HT-29 (cell line): Measurements from ENCODE around the gene GIT1. TPM values are rescaled to one million over a fixed set of nuclear protein-coding genes. Genes with fewer than 3 reads are reported as not detected.

ENCODE experiments used
- DNase-seq: peaks from one replicate; pipeline ENCODE4 v3.0.0-alpha.2; 2015; ENCODE audit warnings: low spot score
- total RNA-seq: library from RNA; depleted of rRNA; stranded (reverse); fragments of >200 nt; shearing (Covaris generic); gene quantifications from 2 replicates; pipeline ENCODE4 v1.2.3, GENCODE V29; 2014

GIT1 gene
- total RNA-seq, 1 experiment from 2014 or later, result 56.3 TPM

- no peak for DNase-seq
Measured at GRCh38 chr17:29594519-29595090, 5.2 kb upstream of the GIT1 start.

GRCh38 chr17:29593591-29594518 lies 4.4 kb upstream of the GIT1 start:
- DNase-seq, result peak; percentile 45

- DNase-seq, result peak; percentile 13
Measured at GRCh38 chr17:29592850-29593551, 3.6 kb upstream of the GIT1 start, which contains the start of gene ANKRD13B. TSS of gene ANKRD13B (plus strand) at chr17:29593132. CDS start at chr17:29593622, 490 bp downstream.

GRCh38 chr17:29591737-29592608 lies 2.5 kb upstream of the GIT1 start:
- DNase-seq, result peak; percentile 90

GRCh38 chr17:29591146-29591736 lies 1.8 kb upstream of the GIT1 start:
- no peak for DNase-seq

GRCh38 chr17:29590411-29591145 lies 1.1 kb upstream of the GIT1 start:
- peak; percentile 10 for DNase-seq

GRCh38 chr17:29588562-29589411 lies 661 bp downstream of the GIT1 start:
- DNase-seq, result peak; percentile 46

- DNase-seq, result no peak
Measured at GRCh38 chr17:29588017-29588561, 1.4 kb downstream of the GIT1 start.

- no peak for DNase-seq
Measured at GRCh38 chr17:29587591-29587990, 1.9 kb downstream of the GIT1 start.

GRCh38 chr17:29586676-29587469 lies 2.6 kb downstream of the GIT1 start:
- no peak for DNase-seq

GRCh38 chr17:29585080-29585751 lies 4.2 kb downstream of the GIT1 start:
- no peak for DNase-seq

- no peak for DNase-seq
Measured at GRCh38 chr17:29584452-29585079, 4.9 kb downstream of the GIT1 start.

- DNase-seq, result no peak
Measured at GRCh38 chr17:29583324-29584248, 5.9 kb downstream of the GIT1 start.

- no peak for DNase-seq
Measured at GRCh38 chr17:29582772-29583171, 6.7 kb downstream of the GIT1 start.

GRCh38 chr17:29582254-29582765 lies 7.1 kb downstream of the GIT1 start:
- no peak for DNase-seq
